ENCODE results near the gene OVOL2.

The OVOL2 gene

DNA sequence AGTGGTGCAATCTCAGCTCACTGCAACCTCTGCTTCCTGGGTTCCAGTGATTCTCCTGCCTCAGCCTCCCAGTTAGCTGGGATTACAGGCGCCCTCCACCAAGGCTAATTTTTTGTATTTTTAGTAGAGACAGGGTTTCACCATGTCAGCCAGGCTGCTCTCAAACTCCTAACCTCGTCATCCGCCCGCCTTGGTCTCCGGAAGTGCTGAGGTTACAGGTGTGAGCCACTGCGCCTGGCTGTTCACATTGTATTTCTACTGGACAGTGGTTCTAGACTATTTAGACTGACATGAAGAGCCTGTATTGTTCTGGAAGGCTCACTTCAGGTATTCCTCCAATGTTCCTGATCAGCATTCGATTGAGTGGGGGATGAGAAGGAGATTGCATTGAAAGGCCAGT lies 14.8 kb upstream of the OVOL2 start:
- TF ChIP-seq, protein P1, sequence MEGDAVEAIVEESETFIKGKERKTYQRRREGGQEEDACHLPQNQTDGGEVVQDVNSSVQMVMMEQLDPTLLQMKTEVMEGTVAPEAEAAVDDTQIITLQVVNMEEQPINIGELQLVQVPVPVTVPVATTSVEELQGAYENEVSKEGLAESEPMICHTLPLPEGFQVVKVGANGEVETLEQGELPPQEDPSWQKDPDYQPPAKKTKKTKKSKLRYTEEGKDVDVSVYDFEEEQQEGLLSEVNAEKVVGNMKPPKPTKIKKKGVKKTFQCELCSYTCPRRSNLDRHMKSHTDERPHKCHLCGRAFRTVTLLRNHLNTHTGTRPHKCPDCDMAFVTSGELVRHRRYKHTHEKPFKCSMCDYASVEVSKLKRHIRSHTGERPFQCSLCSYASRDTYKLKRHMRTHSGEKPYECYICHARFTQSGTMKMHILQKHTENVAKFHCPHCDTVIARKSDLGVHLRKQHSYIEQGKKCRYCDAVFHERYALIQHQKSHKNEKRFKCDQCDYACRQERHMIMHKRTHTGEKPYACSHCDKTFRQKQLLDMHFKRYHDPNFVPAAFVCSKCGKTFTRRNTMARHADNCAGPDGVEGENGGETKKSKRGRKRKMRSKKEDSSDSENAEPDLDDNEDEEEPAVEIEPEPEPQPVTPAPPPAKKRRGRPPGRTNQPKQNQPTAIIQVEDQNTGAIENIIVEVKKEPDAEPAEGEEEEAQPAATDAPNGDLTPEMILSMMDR (IDR thresholded peaks at IDR 0.05; ENCODE audit: borderline replicate concordance, insufficient read depth, low read depth, low read length), result no peak

DNA sequence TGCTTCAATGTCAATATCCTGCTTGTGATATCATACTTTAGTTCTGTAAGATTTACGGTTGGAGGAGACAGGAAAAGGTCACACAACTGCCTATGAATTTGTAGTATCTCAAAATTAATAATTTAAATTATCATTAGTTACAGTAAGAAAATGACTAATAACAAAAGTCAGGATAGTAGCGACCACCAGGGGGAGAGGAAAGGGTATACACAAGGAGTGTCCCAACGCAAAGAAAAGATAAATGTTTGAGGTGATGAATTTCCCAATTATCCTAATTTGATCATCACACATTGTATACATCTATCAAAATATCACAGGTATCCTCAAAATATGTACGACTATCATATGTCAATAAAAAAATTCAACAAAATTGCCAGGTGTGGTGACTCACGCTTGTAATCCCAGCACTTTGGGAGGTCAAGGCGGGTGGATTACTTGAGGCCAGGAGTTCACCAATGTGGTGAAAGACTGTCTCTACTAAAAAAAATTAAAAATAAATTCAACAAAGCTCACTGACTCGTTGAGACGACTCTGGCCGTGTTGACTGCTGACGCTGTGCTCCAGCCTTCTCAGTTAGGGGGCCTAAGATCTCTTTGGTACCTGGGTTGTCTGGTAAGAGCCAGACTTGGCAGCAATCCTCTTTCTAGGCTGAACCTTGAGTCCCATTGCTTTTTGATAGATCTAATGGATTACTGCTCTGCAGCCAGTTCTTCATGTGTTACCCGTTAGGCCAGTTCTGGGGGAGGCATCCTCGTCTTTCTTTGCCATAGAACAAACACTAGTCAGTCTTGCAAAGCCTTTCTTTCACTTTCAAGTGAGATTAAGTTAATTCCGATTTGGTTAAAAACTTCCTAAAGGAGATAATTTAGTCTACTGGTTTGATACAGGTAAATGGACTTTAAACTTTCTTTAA lies 9.0 kb upstream of the OVOL2 start:
- TF ChIP-seq, protein P1 (IDR thresholded peaks at IDR 0.05; ENCODE audit: borderline replicate concordance, insufficient read depth, low read depth, low read length), result no peak
- no peak overlapping the region for H3K4me3 ChIP-seq (ENCODE audit: low read depth, low read length)

More for the DNA sequence above, 14.8 kb upstream of the OVOL2 start:
- H3K4me3 ChIP-seq (ENCODE audit: low read depth, low read length), result no peak overlapping the region

DNA sequence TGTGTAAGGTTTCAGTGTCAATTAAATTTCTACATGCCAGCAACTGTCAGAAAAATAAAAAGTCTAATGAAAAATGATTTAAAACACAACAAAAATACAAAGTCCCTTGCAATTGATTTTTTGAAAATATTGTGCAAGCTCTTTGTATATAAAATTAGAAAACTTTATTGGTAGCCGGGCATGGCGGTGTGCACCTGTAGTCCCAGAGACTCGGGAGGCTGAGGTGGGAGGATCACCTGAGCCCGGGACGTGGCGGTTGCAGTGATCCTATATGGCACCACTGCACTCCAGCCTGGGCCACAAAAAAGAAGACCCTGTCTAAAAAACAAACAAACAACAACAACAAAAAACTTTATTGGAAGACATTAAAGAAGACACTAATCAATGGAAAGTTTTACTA lies 6.0 kb upstream of the OVOL2 start:
- H3K4me3 ChIP-seq (ENCODE audit: low read depth, low read length), result no peak overlapping the region
- TF ChIP-seq, protein P1 (IDR thresholded peaks at IDR 0.05; ENCODE audit: borderline replicate concordance, insufficient read depth, low read depth, low read length), result no peak

DNA sequence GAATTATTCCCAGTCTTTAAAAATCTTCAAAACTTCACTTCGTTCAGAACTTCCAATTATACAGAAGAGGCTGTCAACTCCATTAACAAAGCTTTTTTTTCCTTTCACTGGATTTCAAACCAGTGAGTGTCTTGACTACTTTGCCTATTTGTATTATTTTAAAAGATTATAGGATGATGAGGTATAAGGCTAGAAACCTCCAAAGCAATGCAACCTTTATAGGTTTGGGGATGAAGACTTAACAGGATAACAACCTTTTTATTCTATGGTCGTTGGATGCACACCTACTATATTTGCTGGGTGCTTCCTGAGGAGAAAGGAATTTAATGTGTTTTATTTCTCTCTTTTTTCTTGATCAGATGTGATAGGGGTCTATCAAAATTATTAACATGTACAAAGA lies 1.9 kb upstream of the OVOL2 start:
- TF ChIP-seq, protein P1 (IDR thresholded peaks at IDR 0.05; ENCODE audit: borderline replicate concordance, insufficient read depth, low read depth, low read length), result no peak
- H3K4me3 ChIP-seq (ENCODE audit: low read depth, low read length), result no peak overlapping the region

DNA sequence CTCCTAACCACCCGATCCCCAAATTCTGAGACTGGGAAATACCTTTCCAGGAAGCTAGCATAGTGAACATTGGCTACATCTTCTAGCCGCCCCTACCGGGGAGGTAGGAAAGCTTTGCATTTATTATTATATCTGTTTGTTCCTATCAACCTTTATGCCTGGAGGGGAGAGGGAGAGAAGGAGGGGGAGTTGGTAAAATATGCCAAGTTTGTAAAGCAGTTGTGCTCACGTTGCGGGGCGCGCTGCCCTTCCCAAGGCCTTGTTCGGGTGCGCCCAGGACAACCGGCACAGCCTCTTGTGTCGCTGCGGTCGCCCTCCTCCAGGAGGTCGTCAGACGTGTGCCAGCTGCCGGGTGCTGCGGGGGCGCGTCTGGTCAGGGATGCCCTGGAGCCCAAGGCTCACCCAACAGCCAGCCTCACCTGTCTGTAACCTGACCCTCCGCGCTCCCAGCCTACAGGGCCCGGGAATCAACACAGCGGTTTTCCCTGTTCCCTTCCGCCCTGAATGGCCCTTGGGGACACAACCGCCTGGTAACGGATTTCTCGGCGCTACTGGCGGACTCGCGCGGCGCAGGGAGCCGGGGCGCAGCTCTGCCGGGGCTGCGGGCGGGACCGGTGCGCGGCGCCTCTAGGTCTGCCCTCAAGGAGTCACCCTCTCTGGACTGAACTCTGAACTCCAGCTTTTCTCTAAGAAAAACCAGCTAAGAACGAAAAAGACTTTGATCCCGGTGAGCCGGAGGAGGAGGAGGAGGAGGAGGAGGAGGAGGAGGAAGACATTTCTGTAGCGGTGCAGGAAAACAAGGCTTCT lies 1.1 kb upstream of the OVOL2 start:
- TF ChIP-seq, protein P1 (IDR thresholded peaks at IDR 0.05; ENCODE audit: borderline replicate concordance, insufficient read depth, low read depth, low read length), result no peak
- no peak overlapping the region for H3K4me3 ChIP-seq (ENCODE audit: low read depth, low read length)

DNA sequence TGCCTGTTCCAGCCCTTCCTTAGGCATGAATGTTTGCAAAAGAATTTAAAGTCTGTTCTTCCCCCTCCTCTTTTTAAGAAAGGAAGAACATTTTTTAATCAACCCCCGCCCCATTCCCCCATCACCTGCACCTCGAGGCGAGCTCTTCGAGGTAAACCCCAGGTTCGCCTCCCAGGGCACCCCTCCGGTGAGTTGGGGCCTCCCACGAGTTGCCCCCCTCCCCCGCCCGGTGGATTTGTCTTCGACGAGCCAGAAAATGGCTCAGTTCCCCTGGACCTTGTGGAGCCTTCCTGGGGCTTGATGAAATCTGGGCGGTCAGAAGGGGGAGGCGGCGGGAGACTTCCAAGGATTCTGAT lies 256 bp upstream of the OVOL2 start:
- TF ChIP-seq, protein P1 (IDR thresholded peaks at IDR 0.05; ENCODE audit: borderline replicate concordance, insufficient read depth, low read depth, low read length), result no peak
- no peak overlapping the region for H3K4me3 ChIP-seq (ENCODE audit: low read depth, low read length)

Measured in GM12875 (cell line).